NCI-H2107 (cell line): ENCODE data around the gene CPS1.

Source experiments
- DNase-seq: peaks from one replicate; lab custom pipeline; 2025; lab: John Stamatoyannopoulos, UW

The CPS1 gene

GRCh38 chr2:210546424-210547208, 9.8 kb upstream of the CPS1 start:
- no peak for DNase-seq

GRCh38 chr2:210548031-210548430, 8.4 kb upstream of the CPS1 start:
- DNase-seq: no peak

GRCh38 chr2:210548878-210549384, 7.5 kb upstream of the CPS1 start:
- DNase-seq: no peak

GRCh38 chr2:210551001-210551400, 5.4 kb upstream of the CPS1 start:
- DNase-seq: no peak

GRCh38 chr2:210553373-210553772, 3.0 kb upstream of the CPS1 start:
- DNase-seq: no peak

GRCh38 chr2:210555555-210555954, 844 bp upstream of the CPS1 start:
- DNase-seq: no peak

- DNase-seq: no peak
Measured at GRCh38 chr2:210557721-210558120, 1.3 kb downstream of the CPS1 start.

- no peak for DNase-seq
Measured at GRCh38 chr2:210558708-210559107, 2.3 kb downstream of the CPS1 start.

GRCh38 chr2:210559182-210559581, 2.8 kb downstream of the CPS1 start:
- DNase-seq: no peak

GRCh38 chr2:210561475-210561874, 5.1 kb downstream of the CPS1 start:
- no peak for DNase-seq

GRCh38 chr2:210562091-210562490, 5.7 kb downstream of the CPS1 start:
- DNase-seq: no peak

- no peak for DNase-seq
Measured at GRCh38 chr2:210562502-210563080, 6.2 kb downstream of the CPS1 start.

GRCh38 chr2:210567279-210567678, 10.9 kb downstream of the CPS1 start:
- no peak for DNase-seq

GRCh38 chr2:210568108-210568507, 11.7 kb downstream of the CPS1 start:
- DNase-seq: no peak

- DNase-seq: no peak
Measured at GRCh38 chr2:210577263-210578071, 21.1 kb downstream of the CPS1 start.

- no peak for DNase-seq
Measured at GRCh38 chr2:210584834-210585233, 28.4 kb downstream of the CPS1 start.

GRCh38 chr2:210586381-210586780, 30.0 kb downstream of the CPS1 start:
- no peak for DNase-seq

- no peak for DNase-seq
Measured at GRCh38 chr2:210591663-210592062, 35.3 kb downstream of the CPS1 start.

GRCh38 chr2:210592726-210593125, 36.3 kb downstream of the CPS1 start:
- DNase-seq: no peak

- no peak for DNase-seq
Measured at GRCh38 chr2:210593166-210593565, 36.8 kb downstream of the CPS1 start.

- no peak for DNase-seq
Measured at GRCh38 chr2:210598219-210598618, 41.8 kb downstream of the CPS1 start.

GRCh38 chr2:210599476-210599875, 43.1 kb downstream of the CPS1 start:
- no peak for DNase-seq

- DNase-seq: no peak
Measured at GRCh38 chr2:210604666-210605065, 48.3 kb downstream of the CPS1 start.
